Ureter (tissue), 1 donor: ENCODE measurements around the gene PADI3. TPM values are rescaled to one million over a fixed set of nuclear protein-coding genes. Genes with fewer than 3 reads are reported as not detected.

Experiments used
- DNase-seq: peaks from one replicate; pipeline ENCODE4 v3.0.0-alpha.2; 2020; ENCODE audit warnings: low spot score
- total RNA-seq: library from RNA; stranded (reverse); gene quantifications from one replicate; pipeline ENCODE4 v1.2.4, GENCODE V29; 2023
- donor health status: DM: yes; HTN: yes; CAD: no.

Gene PADI3
- total RNA-seq, 1 donor from 2014 or later = 65.3 TPM

- no peak for DNase-seq
Observed at GRCh38 chr1:17273096-17273495, 24.2 kb downstream of the PADI3 start.

GRCh38 chr1:17274186-17275170 is 25.6 kb downstream of the PADI3 start:
- DNase-seq = no peak

GRCh38 chr1:17276568-17276967 is 27.7 kb downstream of the PADI3 start:
- no peak for DNase-seq

- DNase-seq = no peak
Observed at GRCh38 chr1:17277511-17278159, 28.7 kb downstream of the PADI3 start.

- no peak for DNase-seq
Observed at GRCh38 chr1:17278996-17279830, 30.3 kb downstream of the PADI3 start.

GRCh38 chr1:17280436-17280835 is 31.5 kb downstream of the PADI3 start:
- DNase-seq = no peak

- no peak for DNase-seq
Observed at GRCh38 chr1:17280894-17281293, 32.0 kb downstream of the PADI3 start.

GRCh38 chr1:17281775-17282181 is 32.9 kb downstream of the PADI3 start:
- no peak for DNase-seq

- no peak for DNase-seq
Observed at GRCh38 chr1:17282836-17283235, 33.9 kb downstream of the PADI3 start.

- DNase-seq = no peak
Observed at GRCh38 chr1:17286646-17287045, 37.7 kb downstream of the PADI3 start.

GRCh38 chr1:17287130-17287776 is 38.4 kb downstream of the PADI3 start:
- no peak for DNase-seq

- DNase-seq = no peak
Observed at GRCh38 chr1:17289721-17290120, 40.8 kb downstream of the PADI3 start.

GRCh38 chr1:17290553-17290952 is 41.7 kb downstream of the PADI3 start:
- no peak for DNase-seq

GRCh38 chr1:17292299-17293160 is 43.6 kb downstream of the PADI3 start:
- DNase-seq = no peak

- no peak for DNase-seq
Observed at GRCh38 chr1:17293681-17294425, 45.0 kb downstream of the PADI3 start.

GRCh38 chr1:17295292-17295691 is 46.4 kb downstream of the PADI3 start:
- DNase-seq = no peak

GRCh38 chr1:17296086-17296485 is 47.2 kb downstream of the PADI3 start:
- no peak for DNase-seq

GRCh38 chr1:17297991-17298390 is 49.1 kb downstream of the PADI3 start:
- peak; percentile 52 for DNase-seq

- DNase-seq = no peak
Observed at GRCh38 chr1:17301767-17302166, 52.9 kb downstream of the PADI3 start.
